Adrenal gland (tissue), 12 donors: ENCODE data around the gene ACOX3. TPM values are rescaled to one million over a fixed set of nuclear protein-coding genes. Genes with fewer than 3 reads are reported as not detected.
A peak's percentile ranks its signal among the peaks of the same experiment; 100 is the strongest.

Experiments
- DNase-seq, 7 donors: peaks; one replicate each; pipeline ENCODE4 v3.0.0-alpha.2; 2019 to 2020
- H3K27ac ChIP-seq, 5 donors: fragments of 200-600 bp; sonication (generic) in 4 of 5; 1 replicate in 3 of 5; 2 replicates in 2 of 5; pipeline versions ENCODE4 v1.5.1 to v1.8.0; 2016 to 2020; ENCODE audit warnings: mild to moderate bottlenecking in 1 of 5
- H3K27me3 ChIP-seq: fragments of 200-600 bp; 2 replicates; pipeline ENCODE4 v1.8.0; 2021
- H3K36me3 ChIP-seq, 2 donors: fragments of 200-600 bp; replicated peaks in 1 of 2; 1 replicate in 1 of 2; 2 replicates in 1 of 2; pipeline versions ENCODE4 v1.5.1 to v1.8.0; 2018 to 2022
- H3K4me1 ChIP-seq, 2 donors: fragments of 200-600 bp; replicated peaks in 1 of 2; 1 replicate in 1 of 2; 2 replicates in 1 of 2; pipeline versions ENCODE4 v1.5.1 to v1.8.0; 2018 to 2021
- H3K4me3 ChIP-seq, 4 donors: fragments of 200-600 bp; sonication (generic) in 3 of 4; one replicate each; pipeline ENCODE4 v1.5.1; 2016 to 2018
- H3K9me3 ChIP-seq, 3 donors: fragments of 200-600 bp; sonication (generic) in 1 of 3; replicated peaks in 1 of 3; 1 replicate in 2 of 3; 2 replicates in 1 of 3; pipeline versions ENCODE4 v1.5.1 to v1.8.0; 2016 to 2021
- CTCF ChIP-seq, 6 experiments: fragments of 450-650 bp in 4 of 6; fragments of 200-600 bp in 2 of 6; sonication (generic) in 1 of 6; IDR thresholded peaks; 1 replicate in 5 of 6; 2 replicates in 1 of 6; pipeline versions ENCODE4 v1.5.1 to v1.8.0; 2016 to 2021; ENCODE audit warnings: antibody characterized with exemption in 6 of 6, mild to moderate bottlenecking in 2 of 6, moderate library complexity in 1 of 6
- POLR2A ChIP-seq, 2 donors: fragments of 450-650 bp; IDR thresholded peaks; one replicate each; pipeline ENCODE4 v1.6.1; 2017; ENCODE audit warnings: antibody characterized with exemption in 2 of 2, mild to moderate bottlenecking in 2 of 2, moderate library complexity in 1 of 2
- WGBS, 4 donors: extraction: QIAGEN DNeasy Blood & Tissue Kit in 2 of 4; methylation state at CpG; one replicate each; pipeline versions ENCODE4 v1.1.5 to v1.1.7; 2013 to 2017; 5-methylcytosine and 5-hydroxymethylcytosine counted together
- intact Hi-C, 2 donors: fragments of 100-400 bp; cut with DNase I; formaldehyde crosslinking; loops; one replicate each; pipeline versions ENCODE4 v1.14.1 to v1.15.0; 2022 to 2023
- polyA plus RNA-seq, 3 donors: library from polyadenylated mRNA; stranded (reverse); fragments of 200-250 nt in 2 of 3; fragments of 350-450 nt in 1 of 3; fragmentation: Illumina TruSeq in 1 of 3; extraction: RNeasy Lipid Tissue Mini Kit (QIAGEN cat#74804) in 1 of 3; gene quantifications; one replicate each; pipeline ENCODE4 v1.2.3, GENCODE V29; 2013 to 2014
- total RNA-seq, 9 donors: library from RNA; depleted of rRNA in 4 of 9; stranded (reverse); fragments of >200 nt in 4 of 9; fragments of 120-200 nt in 1 of 9; fragmentation: NEBNext Ultra II Directional in 1 of 9; extraction: Animal tissue kit (Norgen Biotek cat#: 25700) in 1 of 9; gene quantifications; one replicate each; pipeline versions ENCODE4 v1.1.0 to v1.2.4, GENCODE V29; 2013 to 2023
- donor health status: healthy with polysubstance abuse.
- donor health status: Bipolar disorder and iron deficiency.
- donor health status: DM: yes; HTN: yes; CAD: no.
- donor health status: DM: no; HTN: no; CAD: no.
- donor health status: DM: no; HTN: no; CAD: no.
- donor health status: DM: yes; HTN: yes; CAD: no.

ACOX3 gene
- total and polyA plus RNA-seq, 12 donors, result 10.4 to 44.2 (median 26.3) TPM

GRCh38 chr4:8320386-8320750 is 120.2 kb downstream of the ACOX3 start:
- TF ChIP-seq POLR2A (IDR thresholded peaks at IDR 0.05), result no peak
- no peak for TF ChIP-seq CTCF (IDR thresholded peaks at IDR 0.05)
- 73 to 94% (median 83%) methylated on average over 2 of the region's 2 CpGs for WGBS, 4 donors
- no peak overlapping the region for H3K4me3 ChIP-seq
- H3K9me3 ChIP-seq, result no peaks in the 10 kb centered on the region
- H3K27me3 ChIP-seq, result no peaks in the 10 kb centered on the region
- H3K27ac ChIP-seq, result peak overlapping the region in 2 of 5 donors; percentile 60 to 71
- intact Hi-C loops, result no loop called here
- DNase-seq, result peak in 3 of 7 donors; percentile 8 to 46 (median 13)
- no peaks in the 10 kb centered on the region for H3K36me3 ChIP-seq
- H3K4me1 ChIP-seq, result peaks cover 9 to 18% of the 10 kb centered on the region in 2 donors

- DNase-seq, result peak; percentile 44 to 93 (median 78)
- peak overlapping the region in 2 of 5 donors; percentile 60 to 71 for H3K27ac ChIP-seq
- H3K36me3 ChIP-seq, result no peaks in the 10 kb centered on the region
- H3K27me3 ChIP-seq, result no peaks in the 10 kb centered on the region
- H3K4me1 ChIP-seq, result peaks cover 11 to 20% of the 10 kb centered on the region in 2 donors
- no peak overlapping the region for H3K4me3 ChIP-seq
- intact Hi-C loops, result no loop called here
- no peaks in the 10 kb centered on the region for H3K9me3 ChIP-seq
- 22 to 57% (median 44%) methylated on average over 11 to 13 of the region's 13 CpGs for WGBS, 4 donors
- TF ChIP-seq POLR2A (IDR thresholded peaks at IDR 0.05) (no peak), CTCF (IDR thresholded peaks at IDR 0.05) (no peak)
Measured at GRCh38 chr4:8319731-8320385, 120.7 kb downstream of the ACOX3 start.

GRCh38 chr4:8319061-8319460 is 121.5 kb downstream of the ACOX3 start:
- DNase-seq, result peak in 3 of 7 donors; percentile 4 to 25 (median 10)
- Histone ChIP-seq H3K36me3 (no peaks in the 10 kb centered on the region), H3K4me3 (no peak overlapping the region), H3K9me3 (no peaks in the 10 kb centered on the region), H3K27me3 (no peaks in the 10 kb centered on the region), H3K4me1 (peaks cover 11 to 20% of the 10 kb centered on the region in 2 donors), H3K27ac (peak overlapping the region in 2 of 5 donors; percentile 16 to 52)
- 85 to 93% (median 88%) methylated on average over 6 of the region's 6 CpGs for WGBS, 4 donors
- TF ChIP-seq POLR2A (IDR thresholded peaks at IDR 0.05) (no peak), CTCF (IDR thresholded peaks at IDR 0.05) (no peak)
- intact Hi-C loops, result no loop called here

- 92 to 99% (median 96%) methylated on average over 7 of the region's 7 CpGs for WGBS, 4 donors
- no peak for TF ChIP-seq POLR2A (IDR thresholded peaks at IDR 0.05)
- TF ChIP-seq CTCF (IDR thresholded peaks at IDR 0.05), result no peak
- Histone ChIP-seq H3K4me3 (no peak overlapping the region), H3K4me1 (peaks cover 11 to 20% of the 10 kb centered on the region in 2 donors), H3K27ac (no peak overlapping the region), H3K36me3 (no peaks in the 10 kb centered on the region), H3K27me3 (no peaks in the 10 kb centered on the region), H3K9me3 (no peaks in the 10 kb centered on the region)
- intact Hi-C loops, result no loop called here
- peak in 3 of 7 donors; percentile 5 to 33 (median 13) for DNase-seq
Measured at GRCh38 chr4:8318509-8318908, 122.0 kb downstream of the ACOX3 start.
